ENCODE data around the gene WNT7B.

DNA sequence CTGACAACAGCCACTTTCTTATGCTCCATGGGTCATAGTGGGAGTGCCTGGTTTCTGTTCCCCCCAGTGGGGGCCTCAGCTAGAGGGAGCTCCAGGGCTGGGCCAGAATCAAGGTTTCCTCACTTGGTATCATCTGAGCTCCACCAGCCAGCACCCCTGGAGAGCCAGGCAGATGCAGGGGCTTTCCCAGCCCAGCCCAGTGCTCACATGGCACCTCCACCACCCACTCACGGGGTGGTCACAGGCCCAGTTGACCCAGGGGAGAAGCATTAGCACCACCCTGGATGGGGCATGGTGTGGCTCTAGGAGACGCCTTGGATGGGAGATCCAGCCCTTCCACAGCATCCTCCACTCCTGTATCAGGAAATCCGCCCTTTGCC lies 24.1 kb upstream of the WNT7B start:
- TF ChIP-seq POLR2AphosphoS5 (IDR thresholded peaks at IDR 0.05): no peak
- TF ChIP-seq, protein P1, sequence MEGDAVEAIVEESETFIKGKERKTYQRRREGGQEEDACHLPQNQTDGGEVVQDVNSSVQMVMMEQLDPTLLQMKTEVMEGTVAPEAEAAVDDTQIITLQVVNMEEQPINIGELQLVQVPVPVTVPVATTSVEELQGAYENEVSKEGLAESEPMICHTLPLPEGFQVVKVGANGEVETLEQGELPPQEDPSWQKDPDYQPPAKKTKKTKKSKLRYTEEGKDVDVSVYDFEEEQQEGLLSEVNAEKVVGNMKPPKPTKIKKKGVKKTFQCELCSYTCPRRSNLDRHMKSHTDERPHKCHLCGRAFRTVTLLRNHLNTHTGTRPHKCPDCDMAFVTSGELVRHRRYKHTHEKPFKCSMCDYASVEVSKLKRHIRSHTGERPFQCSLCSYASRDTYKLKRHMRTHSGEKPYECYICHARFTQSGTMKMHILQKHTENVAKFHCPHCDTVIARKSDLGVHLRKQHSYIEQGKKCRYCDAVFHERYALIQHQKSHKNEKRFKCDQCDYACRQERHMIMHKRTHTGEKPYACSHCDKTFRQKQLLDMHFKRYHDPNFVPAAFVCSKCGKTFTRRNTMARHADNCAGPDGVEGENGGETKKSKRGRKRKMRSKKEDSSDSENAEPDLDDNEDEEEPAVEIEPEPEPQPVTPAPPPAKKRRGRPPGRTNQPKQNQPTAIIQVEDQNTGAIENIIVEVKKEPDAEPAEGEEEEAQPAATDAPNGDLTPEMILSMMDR (IDR thresholded peaks at IDR 0.05): no peak
- no peak for TF ChIP-seq EP300 (IDR thresholded peaks at IDR 0.05)
